ENCODE data around the gene ARMC6. TPM values are rescaled to one million over a fixed set of nuclear protein-coding genes. Genes with fewer than 3 reads are reported as not detected.
"Not testable (repeated sequence)": the region's sequence is repeated elsewhere in the genome, so short reads cannot be mapped to it uniquely, and the experiment has no call there.

ARMC6 gene
- total RNA-seq, 4 donors from 2014 or later, result 12.0 to 32.3 (median 15.6) TPM

DNA sequence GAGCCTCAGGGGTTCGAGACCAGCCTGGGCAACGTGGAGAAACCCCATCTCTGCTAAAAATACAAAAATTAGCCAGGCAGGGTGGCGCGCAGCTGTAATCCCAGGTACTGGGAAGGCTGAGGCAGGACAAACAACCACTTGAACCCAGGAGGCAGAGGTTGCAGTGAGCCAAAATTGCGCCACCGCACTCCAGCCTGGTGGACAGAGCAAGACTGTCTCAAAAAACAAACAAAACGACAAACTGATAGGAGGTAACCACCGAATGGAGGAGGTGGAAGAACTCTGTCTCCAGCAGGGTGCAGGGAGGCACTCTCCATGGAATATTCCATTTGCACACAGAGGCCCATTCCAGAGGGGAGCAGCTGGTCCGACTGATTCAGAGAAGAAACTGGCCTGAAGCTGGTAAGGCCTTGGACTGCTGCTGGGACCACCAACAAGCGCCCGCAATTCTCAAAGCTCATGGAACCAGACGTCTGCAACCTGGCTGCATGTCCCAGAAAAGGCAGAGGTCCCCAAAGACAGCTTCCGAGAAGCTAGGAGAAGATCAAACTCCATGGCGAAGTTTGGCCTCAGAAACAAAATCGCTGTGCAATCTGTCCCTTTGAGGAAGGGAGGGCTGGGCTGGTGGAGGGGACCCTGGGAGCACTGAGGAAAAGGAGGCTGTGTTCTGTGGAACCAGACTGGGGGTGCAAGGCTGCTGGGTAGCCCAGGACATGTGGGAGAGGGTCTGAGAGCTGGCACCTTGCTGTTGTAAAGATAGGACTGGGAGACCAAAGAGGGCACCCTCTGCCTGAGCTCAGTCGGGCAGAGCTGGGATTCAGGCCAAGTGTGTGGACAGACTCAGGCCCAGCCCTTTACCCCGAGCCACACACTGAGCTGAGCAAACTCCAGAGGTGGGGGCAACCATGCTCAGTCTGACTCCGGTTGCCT is 65.6 kb downstream of the ARMC6 start:
- H3K4me3 ChIP-seq, result no peak overlapping the region
- no peaks in the 10 kb centered on the region for H3K4me1 ChIP-seq
- H3K9me3 ChIP-seq, result no peaks in the 10 kb centered on the region
- no peaks in the 10 kb centered on the region for H3K27me3 ChIP-seq
- intact Hi-C loops (cut with DNase I; ENCODE audit: low total_unique reads), result no loop called here
- no peaks in the 10 kb centered on the region for H3K36me3 ChIP-seq
- TF ChIP-seq, protein P1, sequence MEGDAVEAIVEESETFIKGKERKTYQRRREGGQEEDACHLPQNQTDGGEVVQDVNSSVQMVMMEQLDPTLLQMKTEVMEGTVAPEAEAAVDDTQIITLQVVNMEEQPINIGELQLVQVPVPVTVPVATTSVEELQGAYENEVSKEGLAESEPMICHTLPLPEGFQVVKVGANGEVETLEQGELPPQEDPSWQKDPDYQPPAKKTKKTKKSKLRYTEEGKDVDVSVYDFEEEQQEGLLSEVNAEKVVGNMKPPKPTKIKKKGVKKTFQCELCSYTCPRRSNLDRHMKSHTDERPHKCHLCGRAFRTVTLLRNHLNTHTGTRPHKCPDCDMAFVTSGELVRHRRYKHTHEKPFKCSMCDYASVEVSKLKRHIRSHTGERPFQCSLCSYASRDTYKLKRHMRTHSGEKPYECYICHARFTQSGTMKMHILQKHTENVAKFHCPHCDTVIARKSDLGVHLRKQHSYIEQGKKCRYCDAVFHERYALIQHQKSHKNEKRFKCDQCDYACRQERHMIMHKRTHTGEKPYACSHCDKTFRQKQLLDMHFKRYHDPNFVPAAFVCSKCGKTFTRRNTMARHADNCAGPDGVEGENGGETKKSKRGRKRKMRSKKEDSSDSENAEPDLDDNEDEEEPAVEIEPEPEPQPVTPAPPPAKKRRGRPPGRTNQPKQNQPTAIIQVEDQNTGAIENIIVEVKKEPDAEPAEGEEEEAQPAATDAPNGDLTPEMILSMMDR (IDR thresholded peaks at IDR 0.05), result no peak
- no peak for TF ChIP-seq POLR2A (IDR thresholded peaks at IDR 0.05)
- no peak overlapping the region for H3K27ac ChIP-seq
- DNase-seq, result no peak

DNA sequence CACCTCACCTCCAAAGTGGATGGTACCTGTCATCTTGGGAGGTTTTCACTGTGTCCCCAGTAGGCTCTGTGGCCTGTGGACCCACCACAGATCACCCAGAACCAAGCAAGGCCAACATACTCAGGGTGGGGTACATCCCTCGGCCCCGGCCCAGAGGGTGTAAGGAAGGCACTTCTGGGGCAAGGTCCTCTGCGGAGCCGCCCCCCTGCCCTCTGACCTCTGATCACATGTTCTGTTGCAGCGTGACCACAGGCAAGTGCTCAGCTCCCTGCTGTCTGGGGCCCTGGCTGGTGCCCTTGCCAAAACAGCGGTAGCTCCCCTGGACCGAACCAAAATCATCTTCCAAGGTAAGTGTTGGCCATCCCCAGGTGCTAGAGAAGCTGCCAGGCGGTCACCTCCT is 68.1 kb downstream of the ARMC6 start:
- Histone ChIP-seq H3K27ac (no peak overlapping the region), H3K27me3 (no peaks in the 10 kb centered on the region), H3K36me3 (no peaks in the 10 kb centered on the region), H3K4me1 (no peaks in the 10 kb centered on the region), H3K4me3 (no peak overlapping the region), H3K9me3 (no peaks in the 10 kb centered on the region)
- intact Hi-C loops (cut with DNase I; ENCODE audit: low total_unique reads), result no loop called here
- TF ChIP-seq, protein P1 (IDR thresholded peaks at IDR 0.05), result no peak
- TF ChIP-seq POLR2A (IDR thresholded peaks at IDR 0.05), result no peak
- no peak for DNase-seq

DNA sequence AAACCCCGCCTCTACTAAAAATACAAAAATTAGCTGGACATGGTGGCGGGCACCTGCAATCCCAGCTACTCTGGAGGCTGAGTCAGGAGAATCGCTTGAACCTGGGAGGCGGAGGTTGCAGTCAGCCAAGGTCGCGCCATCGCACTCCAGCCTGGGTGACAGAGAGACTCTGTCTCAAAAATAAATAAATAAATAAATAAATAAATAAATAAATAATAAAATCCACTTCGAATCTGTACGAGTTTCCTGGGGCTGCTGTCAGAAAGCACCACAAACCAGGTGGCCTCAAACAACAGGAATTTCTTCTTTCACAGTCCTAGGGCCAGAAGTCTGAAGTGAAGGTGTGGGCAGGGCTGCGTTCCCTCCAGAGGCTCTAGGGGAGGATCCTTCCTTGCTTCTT is 69.2 kb downstream of the ARMC6 start:
- H3K27ac ChIP-seq; H3K36me3 ChIP-seq; H3K4me3 ChIP-seq; intact Hi-C loops (cut with DNase I; ENCODE audit: low total_unique reads); H3K9me3 ChIP-seq; H3K4me1 ChIP-seq; DNase-seq; H3K27me3 ChIP-seq: not testable (repeated sequence)

DNA sequence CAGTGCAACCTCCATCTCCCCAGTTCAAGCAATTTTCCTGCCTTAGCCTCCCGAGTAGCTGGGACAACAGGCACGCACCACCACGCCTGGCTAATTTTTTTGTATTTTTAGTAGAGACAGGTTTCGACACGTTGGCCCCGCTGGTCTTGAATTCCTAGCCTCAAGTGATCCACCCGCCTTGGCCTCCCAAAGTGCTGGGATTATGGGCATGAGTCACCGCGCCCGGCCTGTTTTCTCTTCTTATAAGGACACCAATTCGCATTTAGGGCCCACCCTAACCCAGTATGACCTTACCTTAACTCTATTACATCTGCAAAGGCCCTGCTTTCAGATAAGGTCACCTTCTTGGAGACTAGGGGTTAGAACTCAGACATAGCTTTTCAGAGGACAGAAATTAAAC is 69.8 kb downstream of the ARMC6 start:
- Histone ChIP-seq H3K36me3 (no peaks in the 10 kb centered on the region), H3K9me3 (no peaks in the 10 kb centered on the region), H3K4me1 (no peaks in the 10 kb centered on the region), H3K27me3 (no peaks in the 10 kb centered on the region), H3K27ac (no peak overlapping the region), H3K4me3 (no peak overlapping the region)
- no peak for TF ChIP-seq POLR2A (IDR thresholded peaks at IDR 0.05)
- TF ChIP-seq, protein P1 (IDR thresholded peaks at IDR 0.05), result no peak
- DNase-seq, result no peak
- intact Hi-C loops (cut with DNase I; ENCODE audit: low total_unique reads), result no loop called here

DNA sequence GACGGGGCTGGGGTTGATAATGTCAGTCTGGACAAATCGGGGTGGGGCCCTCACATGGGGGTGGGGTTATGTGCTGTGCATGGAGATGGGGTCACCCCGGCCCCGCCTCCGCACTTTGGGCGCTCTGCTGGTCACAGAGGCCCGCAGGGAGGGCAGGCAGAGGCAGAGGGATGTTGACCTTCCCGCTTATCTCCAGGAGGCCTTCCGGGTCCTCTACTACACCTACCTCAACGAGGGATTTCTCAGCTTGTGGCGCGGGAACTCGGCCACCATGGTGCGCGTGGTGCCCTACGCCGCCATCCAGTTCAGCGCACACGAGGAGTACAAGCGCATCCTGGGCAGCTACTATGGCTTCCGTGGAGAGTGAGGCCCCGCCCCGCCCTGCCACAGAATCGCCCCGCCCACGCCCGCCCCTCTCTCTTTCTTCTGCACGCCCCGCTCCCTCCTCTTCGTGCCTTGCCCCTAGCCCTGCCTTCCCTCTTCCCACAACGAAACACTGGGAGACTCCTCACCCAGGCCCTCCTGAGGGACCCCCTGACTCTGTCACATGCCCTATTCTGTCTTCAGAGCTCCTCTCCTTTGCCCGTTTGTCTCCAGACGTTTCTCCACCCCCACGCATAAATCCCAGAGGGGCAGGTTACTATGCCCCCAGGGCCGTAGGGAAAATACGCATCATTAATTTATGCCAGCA is 72.1 kb downstream of the ARMC6 start:
- intact Hi-C loops (cut with DNase I; ENCODE audit: low total_unique reads), result no loop called here
- Histone ChIP-seq H3K4me3 (peak overlapping the region; percentile 42 to 43), H3K9me3 (no peaks in the 10 kb centered on the region), H3K27me3 (no peaks in the 10 kb centered on the region), H3K36me3 (no peaks in the 10 kb centered on the region), H3K4me1 (no peaks in the 10 kb centered on the region), H3K27ac (peak overlapping the region; percentile 70 to 73)
- peak in 1 of 2 donors; percentile 41 for TF ChIP-seq POLR2A (IDR thresholded peaks at IDR 0.05)
- TF ChIP-seq, protein P1 (IDR thresholded peaks at IDR 0.05), result no peak
- peak; percentile 84 for DNase-seq

All from uterus (tissue), 4 donors.